KMS-11 (cell line): ENCODE data around the gene PARVB.

Experiments used
- H2AFZ ChIP-seq: fragments of 200-600 bp; sonication (generic); 2 replicates; pipeline ENCODE4 v1.6.1; 2016; ENCODE audit warnings: antibody characterized with exemption, mixed run types, low read depth
- H3K27ac ChIP-seq: fragments of 200-600 bp; sonication (generic); 2 replicates; pipeline ENCODE4 v1.6.1; 2016; ENCODE audit warnings: mild to moderate bottlenecking, mixed run types
- H3K27me3 ChIP-seq: fragments of 200-600 bp; sonication (generic); 2 replicates; pipeline ENCODE4 v1.6.1; 2017; ENCODE audit warnings: mild to moderate bottlenecking, low read depth, mixed run types, moderate library complexity; ENCODE audit not compliant: insufficient read depth
- H3K36me3 ChIP-seq: fragments of 200-600 bp; sonication (generic); 2 replicates; pipeline ENCODE4 v1.6.1; 2017; ENCODE audit warnings: mild to moderate bottlenecking, mixed run types; ENCODE audit not compliant: insufficient read depth
- H3K4me1 ChIP-seq: fragments of 200-600 bp; sonication (generic); 2 replicates; pipeline ENCODE4 v1.6.1; 2016; ENCODE audit warnings: mild to moderate bottlenecking, low read depth, mixed run types; ENCODE audit not compliant: poor library complexity, severe bottlenecking
- H3K4me2 ChIP-seq: fragments of 200-600 bp; sonication (generic); 2 replicates; pipeline ENCODE4 v1.7.0; 2016; ENCODE audit warnings: mild to moderate bottlenecking, mixed run types
- H3K4me3 ChIP-seq: fragments of 200-600 bp; sonication (generic); IDR thresholded peaks from 2 replicates; pipeline ENCODE4 v1.6.1; 2017; ENCODE audit warnings: low read depth, low read length, mixed read lengths; ENCODE audit not compliant: insufficient read depth
- H3K79me2 ChIP-seq: fragments of 200-600 bp; sonication (generic); 2 replicates; pipeline ENCODE4 v1.6.1; 2016; ENCODE audit warnings: low read depth, mixed run types; ENCODE audit not compliant: insufficient read depth
- H3K9ac ChIP-seq: fragments of 200-600 bp; sonication (generic); 2 replicates; pipeline ENCODE4 v1.6.1; 2016; ENCODE audit warnings: mild to moderate bottlenecking, mixed run types
- H4K20me1 ChIP-seq: fragments of 200-600 bp; sonication (generic); 2 replicates; pipeline ENCODE4 v1.6.1; 2016; ENCODE audit warnings: mild to moderate bottlenecking, mixed run types; ENCODE audit not compliant: insufficient read depth
- CTCF ChIP-seq: fragments of 200-600 bp; sonication (generic); conservative IDR thresholded peaks from 2 replicates; pipeline ENCODE4 v1.6.1; 2017; ENCODE audit warnings: low read depth, mild to moderate bottlenecking, antibody characterized with exemption, low read length, moderate library complexity, mixed read lengths

Gene PARVB

GRCh38 chr22:44057401-44057987, 33.4 kb downstream of the PARVB start:
- Histone ChIP-seq H3K4me3 (no peak overlapping the region), H3K9ac (no peak overlapping the region), H3K4me2 (no peak overlapping the region), H3K27me3 (no peaks in the 10 kb centered on the region), H2AFZ (no peak overlapping the region), H3K27ac (no peak overlapping the region), H3K79me2 (no peaks in the 10 kb centered on the region), H3K4me1 (no peaks in the 10 kb centered on the region), H4K20me1 (no peaks in the 10 kb centered on the region), H3K36me3 (no peaks in the 10 kb centered on the region)
- no peak for TF ChIP-seq CTCF

- TF ChIP-seq CTCF: no peak
- Histone ChIP-seq H3K9ac (no peak overlapping the region), H3K79me2 (no peaks in the 10 kb centered on the region), H3K4me3 (no peak overlapping the region), H3K27me3 (no peaks in the 10 kb centered on the region), H3K4me1 (no peaks in the 10 kb centered on the region), H3K4me2 (no peak overlapping the region), H3K36me3 (no peaks in the 10 kb centered on the region), H3K27ac (no peak overlapping the region), H2AFZ (no peak overlapping the region), H4K20me1 (no peaks in the 10 kb centered on the region)
Observed at GRCh38 chr22:44063462-44064371, 39.6 kb downstream of the PARVB start.

DNA sequence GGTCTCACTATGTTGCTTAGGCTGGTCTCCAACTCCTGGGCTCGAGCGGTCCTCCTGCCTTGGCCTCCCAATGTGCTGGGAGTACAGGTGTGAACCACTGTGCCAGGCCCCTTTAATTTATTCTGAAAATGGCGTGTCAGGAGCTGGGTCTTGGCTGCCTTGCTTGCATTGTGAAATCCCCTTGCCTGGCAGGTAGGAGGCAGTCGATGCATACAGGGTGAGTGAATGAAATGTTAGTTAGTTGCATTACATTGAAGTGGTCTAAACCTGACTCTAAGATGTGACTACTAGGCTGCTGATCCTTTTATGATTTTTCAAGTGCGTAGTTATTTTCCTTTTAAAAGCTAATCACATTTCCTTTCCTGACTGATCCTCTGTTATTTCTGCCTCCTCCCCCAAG, 42.9 kb downstream of the PARVB start:
- no peaks in the 10 kb centered on the region for H3K79me2 ChIP-seq
- H3K4me2 ChIP-seq: no peak overlapping the region
- TF ChIP-seq CTCF: no peak
- H3K9ac ChIP-seq: no peak overlapping the region
- H3K36me3 ChIP-seq: no peaks in the 10 kb centered on the region
- no peak overlapping the region for H3K27ac ChIP-seq
- no peaks in the 10 kb centered on the region for H3K4me1 ChIP-seq
- H3K4me3 ChIP-seq: no peak overlapping the region
- no peaks in the 10 kb centered on the region for H4K20me1 ChIP-seq
- H2AFZ ChIP-seq: no peak overlapping the region
- H3K27me3 ChIP-seq: no peaks in the 10 kb centered on the region

GRCh38 chr22:44067901-44068300, 43.8 kb downstream of the PARVB start:
- Histone ChIP-seq H3K27me3 (no peaks in the 10 kb centered on the region), H3K9ac (no peak overlapping the region), H3K4me1 (no peaks in the 10 kb centered on the region), H3K4me2 (no peak overlapping the region), H3K27ac (no peak overlapping the region), H3K36me3 (no peaks in the 10 kb centered on the region), H3K4me3 (no peak overlapping the region), H4K20me1 (no peaks in the 10 kb centered on the region), H3K79me2 (no peaks in the 10 kb centered on the region), H2AFZ (no peak overlapping the region)
- no peak for TF ChIP-seq CTCF
